Mesenchymal stem cell (in vitro differentiated cells and primary cell): ENCODE data around the gene NUP43.

Experiments
- DNase-seq: peaks from one replicate; pipeline ENCODE4 v3.0.0-alpha.2; 2013
- H2AFZ ChIP-seq: one replicate; pipeline ENCODE4 v1.6.1; 2013; ENCODE audit warnings: low read depth, mild to moderate bottlenecking, control low read depth, inconsistent platforms, low read length, moderate library complexity
- H2AK5ac ChIP-seq: 2 replicates; pipeline ENCODE4 v1.6.1; 2013; ENCODE audit warnings: low read length, moderate library complexity, mild to moderate bottlenecking, inconsistent platforms; ENCODE audit not compliant: severe bottlenecking
- H2BK120ac ChIP-seq: one replicate; pipeline ENCODE4 v1.6.1; 2013; ENCODE audit warnings: low read depth, mild to moderate bottlenecking, inconsistent platforms, low read length, moderate library complexity
- H2BK12ac ChIP-seq, 2 experiments: one replicate each; pipeline ENCODE4 v1.6.1; 2013; ENCODE audit warnings: inconsistent platforms in 2 of 2, low read length in 2 of 2, mild to moderate bottlenecking in 2 of 2, moderate library complexity in 2 of 2, control low read depth in 1 of 2
- H2BK15ac ChIP-seq: one replicate; pipeline ENCODE4 v1.6.1; 2013; ENCODE audit warnings: mild to moderate bottlenecking, low read depth, inconsistent platforms; ENCODE audit not compliant: poor library complexity, severe bottlenecking
- H2BK5ac ChIP-seq: 2 replicates; pipeline ENCODE4 v1.6.1; 2013; ENCODE audit warnings: low read depth, mild to moderate bottlenecking, low read length, control low read depth, inconsistent platforms; ENCODE audit not compliant: poor library complexity, severe bottlenecking
- H3K14ac ChIP-seq, 2 experiments: one replicate each; pipeline ENCODE4 v1.6.1; 2013; ENCODE audit warnings: inconsistent platforms in 2 of 2, low read length in 2 of 2, control low read depth in 1 of 2, mild to moderate bottlenecking in 1 of 2, moderate library complexity in 1 of 2
- H3K18ac ChIP-seq, 2 experiments: one replicate each; pipeline ENCODE4 v1.6.1; 2013; ENCODE audit warnings: inconsistent platforms in 2 of 2, low read length in 2 of 2, control low read depth in 1 of 2, low read depth in 1 of 2, mild to moderate bottlenecking in 1 of 2
- H3K23ac ChIP-seq, 2 experiments: one replicate each; pipeline ENCODE4 v1.6.1; 2013; ENCODE audit warnings: inconsistent platforms in 2 of 2, low read length in 2 of 2, mild to moderate bottlenecking in 2 of 2, moderate library complexity in 2 of 2, control low read depth in 1 of 2
- H3K27ac ChIP-seq: 2 replicates; pipeline ENCODE4 v1.5.1; 2013; ENCODE audit warnings: mild to moderate bottlenecking, moderate library complexity, low read length, control low read depth, inconsistent platforms; ENCODE audit not compliant: poor library complexity, severe bottlenecking
- H3K27me3 ChIP-seq, 2 experiments: 2 replicates each; pipeline versions ENCODE4 v1.6.1 to v1.7.0; 2013; ENCODE audit warnings: low read length in 2 of 2, mild to moderate bottlenecking in 2 of 2, moderate library complexity in 2 of 2, control low read depth in 1 of 2, inconsistent platforms in 1 of 2; ENCODE audit not compliant: control insufficient read depth in 1 of 2, insufficient read depth in 1 of 2
- H3K36me3 ChIP-seq, 2 experiments: 2 replicates each; pipeline versions ENCODE4 v1.6.1 to v1.7.0; 2013; ENCODE audit warnings: low read length in 2 of 2, control low read depth in 1 of 2, inconsistent platforms in 1 of 2, low read depth in 1 of 2, mild to moderate bottlenecking in 1 of 2; ENCODE audit not compliant: insufficient read depth in 2 of 2, control insufficient read depth in 1 of 2
- H3K4ac ChIP-seq, 2 experiments: one replicate each; pipeline ENCODE4 v1.6.1; 2013; ENCODE audit warnings: inconsistent platforms in 2 of 2, low read length in 2 of 2, mild to moderate bottlenecking in 2 of 2, moderate library complexity in 2 of 2, control low read depth in 1 of 2, low read depth in 1 of 2
- H3K4me1 ChIP-seq: 2 replicates; pipeline ENCODE4 v1.6.1; 2013; ENCODE audit warnings: low read depth, low read length, control low read depth; ENCODE audit not compliant: control insufficient read depth, insufficient read depth
- H3K4me2 ChIP-seq: 2 replicates; pipeline ENCODE4 v1.6.1; 2013; ENCODE audit warnings: low read length, mild to moderate bottlenecking, inconsistent platforms; ENCODE audit not compliant: poor library complexity, severe bottlenecking
- H3K4me3 ChIP-seq, 2 experiments: 2 replicates each; pipeline versions ENCODE4 v1.5.1 to v1.7.0; 2013; ENCODE audit warnings: low read length in 2 of 2, mild to moderate bottlenecking in 2 of 2, control low read depth in 1 of 2, low read depth in 1 of 2; ENCODE audit not compliant: insufficient read depth in 1 of 2
- H3K79me1 ChIP-seq: replicated peaks from 2 replicates; pipeline ENCODE4 v1.6.1; 2013; ENCODE audit warnings: mild to moderate bottlenecking, control low read depth, low read length, inconsistent platforms; ENCODE audit not compliant: poor library complexity, severe bottlenecking
- H3K9ac ChIP-seq: 2 replicates; pipeline ENCODE4 v1.7.0; 2013; ENCODE audit warnings: mild to moderate bottlenecking, low read length, moderate library complexity
- H3K9me3 ChIP-seq: 2 replicates; pipeline ENCODE4 v1.7.0; 2013; ENCODE audit warnings: mild to moderate bottlenecking, low read length; ENCODE audit not compliant: control insufficient read depth
- H4K8ac ChIP-seq: one replicate; pipeline ENCODE4 v1.6.1; 2013; ENCODE audit warnings: inconsistent platforms, mild to moderate bottlenecking, low read length, moderate library complexity
- H4K91ac ChIP-seq: one replicate; pipeline ENCODE4 v1.6.1; 2013; ENCODE audit warnings: mild to moderate bottlenecking, low read length, inconsistent platforms
- WGBS: methylation state at CpG from one replicate; pipeline ENCODE4 v1.1.7; 2013; ENCODE audit warnings: mixed read lengths; 5-methylcytosine and 5-hydroxymethylcytosine counted together

Gene NUP43

DNA sequence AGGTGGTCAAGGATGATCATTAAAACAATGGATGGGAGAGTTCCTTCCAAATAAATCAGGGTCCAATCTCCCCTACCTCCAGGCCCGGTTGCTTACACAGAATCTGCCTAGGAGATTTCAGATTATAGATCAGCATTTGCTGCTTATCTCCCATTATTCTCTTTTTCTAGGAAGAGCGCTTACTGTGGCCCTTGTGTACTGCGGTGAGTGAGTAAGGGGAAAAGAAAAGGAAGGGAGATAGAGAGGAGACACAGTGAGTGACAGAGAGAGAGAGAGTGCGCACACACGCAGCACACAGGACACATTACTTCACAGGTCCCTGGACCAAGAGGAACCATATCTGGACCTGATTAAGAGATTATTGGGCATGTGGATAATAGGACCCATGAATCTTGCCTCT is 34.6 kb downstream of the NUP43 start:
- no peak overlapping the region for H3K18ac ChIP-seq
- no peak overlapping the region for H3K23ac ChIP-seq
- no peak overlapping the region for H4K91ac ChIP-seq
- H3K4me1 ChIP-seq, result no peaks in the 10 kb centered on the region
- no peak overlapping the region for H4K8ac ChIP-seq
- no peak overlapping the region for H2BK5ac ChIP-seq
- H2BK15ac ChIP-seq, result no peak overlapping the region
- H3K4me3 ChIP-seq, result no peak overlapping the region
- no peaks in the 10 kb centered on the region for H3K36me3 ChIP-seq
- DNase-seq, result no peak
- no peak overlapping the region for H2AK5ac ChIP-seq
- H3K9me3 ChIP-seq, result no peaks in the 10 kb centered on the region
- H2BK120ac ChIP-seq, result no peak overlapping the region
- no peak overlapping the region for H3K4me2 ChIP-seq
- no peak overlapping the region for H2AFZ ChIP-seq
- H3K79me1 ChIP-seq, result no peaks in the 10 kb centered on the region
- no peak overlapping the region for H3K14ac ChIP-seq
- no peak overlapping the region for H3K4ac ChIP-seq
- no peak overlapping the region for H2BK12ac ChIP-seq
- H3K27ac ChIP-seq, result no peak overlapping the region
- 96% methylated on average over 4 of the region's 5 CpGs for WGBS
- H3K27me3 ChIP-seq, result no peaks in the 10 kb centered on the region
- H3K9ac ChIP-seq, result no peak overlapping the region

DNA sequence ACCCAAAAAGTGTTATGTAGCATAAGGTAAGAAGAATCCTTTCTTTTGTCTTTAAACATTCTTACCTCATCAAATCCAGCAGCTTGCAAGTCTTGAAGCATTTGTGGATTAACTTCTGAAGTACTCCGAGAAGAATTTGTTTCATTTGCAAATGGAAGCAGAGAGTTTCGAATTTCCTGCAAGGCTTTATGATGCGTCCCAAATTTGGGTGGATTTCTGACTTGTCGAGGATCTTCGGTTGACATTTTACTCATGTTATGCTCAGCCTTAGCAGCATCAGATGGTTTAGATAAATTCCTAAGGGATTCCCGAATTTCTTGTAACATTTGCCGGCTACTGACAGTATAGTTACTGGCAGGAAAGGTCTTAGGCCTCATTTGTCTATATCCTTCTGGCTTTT is 44.6 kb downstream of the NUP43 start:
- H4K8ac ChIP-seq, result no peak overlapping the region
- WGBS, result 79% methylated on average over 7 of the region's 7 CpGs
- no peak for DNase-seq

DNA sequence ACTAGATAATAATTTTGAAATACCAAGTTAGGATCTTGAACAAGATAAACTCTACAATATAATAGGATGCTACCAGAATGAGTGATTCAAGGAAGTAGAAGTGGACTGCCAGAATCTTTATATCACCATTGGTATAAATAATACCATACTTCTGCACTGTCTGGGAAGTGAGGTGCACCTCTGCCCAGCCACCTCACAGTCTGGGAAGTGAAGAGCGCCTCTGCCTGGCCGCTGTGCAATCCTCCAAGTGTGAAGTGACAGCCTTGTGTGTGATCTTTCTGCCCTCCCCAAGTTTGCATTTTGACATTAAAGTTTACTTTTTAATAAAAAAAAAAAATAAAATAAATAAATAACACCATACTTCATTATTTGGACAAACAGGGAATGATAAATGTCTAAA is 47.2 kb downstream of the NUP43 start:
- H2AFZ ChIP-seq, result no peak overlapping the region

More for the DNA sequence above, 44.6 kb downstream of the NUP43 start:
- Histone ChIP-seq H3K4me1 (peaks cover 1% of the 10 kb centered on the region), H2BK15ac (no peak overlapping the region), H3K79me1 (peaks cover 1% of the 10 kb centered on the region), H3K27ac (peak overlapping the region; percentile 51), H3K18ac (no peak overlapping the region), H3K36me3 (peaks cover 2 to 43% of the 10 kb centered on the region in 2 experiments), H3K27me3 (no peaks in the 10 kb centered on the region), H3K14ac (no peak overlapping the region), H2BK5ac (no peak overlapping the region), H3K4me3 (peak overlapping the region in 1 of 2 experiments; percentile 28), H4K91ac (no peak overlapping the region), H3K4ac (peak overlapping the region in 1 of 2 experiments; percentile 67), H3K4me2 (no peak overlapping the region), H3K23ac (no peak overlapping the region), H2AFZ (no peak overlapping the region), H3K9me3 (no peaks in the 10 kb centered on the region), H2BK120ac (no peak overlapping the region), H2AK5ac (no peak overlapping the region), H2BK12ac (no peak overlapping the region), H3K9ac (peak overlapping the region; percentile 26)

DNA sequence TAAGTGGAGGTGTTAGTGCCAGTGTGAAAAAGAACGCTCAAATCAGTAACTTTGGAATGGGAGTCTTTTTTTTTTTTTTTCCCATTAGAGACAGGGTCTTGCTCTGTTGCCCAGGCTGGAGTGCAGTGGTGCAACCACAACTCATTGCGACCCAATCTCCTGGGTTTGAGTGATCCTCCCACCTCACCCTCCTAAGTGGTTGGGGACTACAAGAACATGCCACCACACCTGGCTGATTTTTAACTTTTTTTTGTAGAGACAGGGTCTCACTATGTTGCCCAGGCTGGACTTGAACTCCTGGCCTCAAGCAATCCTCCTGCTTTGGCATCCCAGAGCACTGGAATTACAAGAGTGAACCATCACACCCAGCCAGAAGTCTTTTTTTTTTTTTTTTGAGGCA is 48.2 kb downstream of the NUP43 start:
- 99% methylated on average over 2 of the region's 2 CpGs for WGBS
- no peaks in the 10 kb centered on the region for H3K27me3 ChIP-seq
- H3K4me3 ChIP-seq, result no peak overlapping the region
- H3K9me3 ChIP-seq, result no peaks in the 10 kb centered on the region
- H2AK5ac ChIP-seq, result no peak overlapping the region
- peaks cover 1% of the 10 kb centered on the region for H3K4me1 ChIP-seq
- no peak overlapping the region for H3K4me2 ChIP-seq
- H3K14ac ChIP-seq, result no peak overlapping the region
- no peak overlapping the region for H3K18ac ChIP-seq
- peaks cover 4% of the 10 kb centered on the region for H3K79me1 ChIP-seq
- no peak overlapping the region for H3K4ac ChIP-seq
- no peak overlapping the region for H2AFZ ChIP-seq
- H4K91ac ChIP-seq, result no peak overlapping the region
- H2BK5ac ChIP-seq, result no peak overlapping the region
- no peak overlapping the region for H2BK120ac ChIP-seq
- H3K36me3 ChIP-seq, result peaks cover 5 to 63% of the 10 kb centered on the region in 2 experiments
- H4K8ac ChIP-seq, result no peak overlapping the region
- no peak overlapping the region for H3K9ac ChIP-seq
- no peak overlapping the region for H2BK15ac ChIP-seq
- H3K27ac ChIP-seq, result no peak overlapping the region
- DNase-seq, result no peak
- H2BK12ac ChIP-seq, result no peak overlapping the region
- no peak overlapping the region for H3K23ac ChIP-seq

More for the DNA sequence above, 47.2 kb downstream of the NUP43 start:
- Histone ChIP-seq H2AK5ac (no peak overlapping the region), H3K4me1 (peaks cover 1% of the 10 kb centered on the region), H3K9ac (no peak overlapping the region), H3K27me3 (no peaks in the 10 kb centered on the region), H2BK5ac (no peak overlapping the region), H3K4me2 (no peak overlapping the region), H2BK15ac (no peak overlapping the region), H2BK12ac (no peak overlapping the region), H4K8ac (no peak overlapping the region), H3K9me3 (no peaks in the 10 kb centered on the region), H4K91ac (no peak overlapping the region), H3K18ac (no peak overlapping the region), H3K36me3 (peaks cover 2 to 57% of the 10 kb centered on the region in 2 experiments), H3K4ac (no peak overlapping the region), H3K14ac (no peak overlapping the region), H3K79me1 (peaks cover 4% of the 10 kb centered on the region), H3K4me3 (no peak overlapping the region), H3K23ac (no peak overlapping the region), H3K27ac (no peak overlapping the region), H2BK120ac (no peak overlapping the region)
- WGBS, result 100% methylated on average over 2 of the region's 2 CpGs
- DNase-seq, result no peak
